GM12801 (cell line): ENCODE measurements around the gene KIAA1671.

Experiments
- TF ChIP-seq, protein P1 (sequence below): IDR thresholded peaks from one replicate; pipeline ENCODE4 v1.5.1; 2011; ENCODE audit warnings: control low read depth; ENCODE audit not compliant: insufficient read length; ENCODE audit errors: extremely low read depth

KIAA1671 gene

GRCh38 chr22:25206998-25207397 lies 254.5 kb downstream of the KIAA1671 start:
- TF ChIP-seq, protein P1, sequence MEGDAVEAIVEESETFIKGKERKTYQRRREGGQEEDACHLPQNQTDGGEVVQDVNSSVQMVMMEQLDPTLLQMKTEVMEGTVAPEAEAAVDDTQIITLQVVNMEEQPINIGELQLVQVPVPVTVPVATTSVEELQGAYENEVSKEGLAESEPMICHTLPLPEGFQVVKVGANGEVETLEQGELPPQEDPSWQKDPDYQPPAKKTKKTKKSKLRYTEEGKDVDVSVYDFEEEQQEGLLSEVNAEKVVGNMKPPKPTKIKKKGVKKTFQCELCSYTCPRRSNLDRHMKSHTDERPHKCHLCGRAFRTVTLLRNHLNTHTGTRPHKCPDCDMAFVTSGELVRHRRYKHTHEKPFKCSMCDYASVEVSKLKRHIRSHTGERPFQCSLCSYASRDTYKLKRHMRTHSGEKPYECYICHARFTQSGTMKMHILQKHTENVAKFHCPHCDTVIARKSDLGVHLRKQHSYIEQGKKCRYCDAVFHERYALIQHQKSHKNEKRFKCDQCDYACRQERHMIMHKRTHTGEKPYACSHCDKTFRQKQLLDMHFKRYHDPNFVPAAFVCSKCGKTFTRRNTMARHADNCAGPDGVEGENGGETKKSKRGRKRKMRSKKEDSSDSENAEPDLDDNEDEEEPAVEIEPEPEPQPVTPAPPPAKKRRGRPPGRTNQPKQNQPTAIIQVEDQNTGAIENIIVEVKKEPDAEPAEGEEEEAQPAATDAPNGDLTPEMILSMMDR = no peak

GRCh38 chr22:25207553-25208157 lies 255.1 kb downstream of the KIAA1671 start:
- TF ChIP-seq, protein P1 = no peak

DNA sequence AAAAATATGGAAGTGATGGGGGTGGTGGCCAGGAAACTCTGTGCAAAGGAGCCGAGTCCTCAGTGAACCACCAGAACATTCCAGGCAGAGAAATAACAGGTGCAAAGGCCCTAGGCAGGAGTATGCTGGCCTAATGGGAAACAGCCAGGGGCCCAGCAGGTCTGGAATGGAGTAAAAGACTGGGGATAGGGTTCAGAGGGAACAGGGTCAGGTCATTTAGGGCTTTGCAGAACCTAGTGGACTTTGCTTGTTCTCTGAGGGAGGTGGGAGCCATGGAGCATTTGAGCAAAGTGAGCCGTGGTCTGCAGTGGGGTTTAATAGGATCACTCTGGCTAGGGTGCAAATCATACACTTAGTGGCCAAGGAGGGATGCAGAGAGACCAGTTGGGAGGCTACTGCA lies 255.8 kb downstream of the KIAA1671 start:
- TF ChIP-seq, protein P1 = no peak

- TF ChIP-seq, protein P1 = no peak
Measured at GRCh38 chr22:25208743-25209505, 256.4 kb downstream of the KIAA1671 start.

GRCh38 chr22:25210793-25211192 lies 258.3 kb downstream of the KIAA1671 start:
- TF ChIP-seq, protein P1 = no peak

DNA sequence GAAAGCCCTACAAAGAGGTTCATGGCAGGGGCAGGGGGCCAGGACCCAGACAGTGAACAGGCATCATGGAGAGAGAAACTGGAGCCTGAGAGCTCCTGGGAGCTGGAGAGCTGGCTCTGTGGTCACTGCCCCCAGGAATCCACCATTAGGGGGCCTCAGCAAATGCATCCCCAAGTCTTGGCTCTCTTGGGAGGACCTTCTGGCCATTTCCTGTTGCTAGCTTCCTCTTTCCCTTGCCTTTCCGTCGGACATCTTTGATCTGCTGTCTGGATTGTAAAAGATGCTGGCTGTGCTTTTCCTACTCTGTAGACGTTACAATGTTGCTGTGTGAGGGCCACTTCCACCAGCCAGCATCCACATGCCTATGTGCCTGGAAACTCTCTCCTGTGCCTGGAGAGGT lies 259.8 kb downstream of the KIAA1671 start:
- TF ChIP-seq, protein P1 = no peak

GRCh38 chr22:25213221-25213620 lies 260.7 kb downstream of the KIAA1671 start:
- TF ChIP-seq, protein P1 = no peak
